HEK293T (cell line): ENCODE data around the gene LIME1.

Experiments
- CTCF ChIA-PET: fragments of 350-600 bp; formaldehyde crosslinking; extraction: SDS; loops from one replicate; lab custom pipeline; 2021; ENCODE audit warnings: antibody characterized with exemption, inconsistent platforms; lab: Yijun Ruan, JAX
- POLR2A ChIA-PET: fragments of 350-600 bp; formaldehyde crosslinking; extraction: SDS; loops from one replicate; lab custom pipeline; 2020; ENCODE audit warnings: antibody characterized with exemption, inconsistent platforms; lab: Yijun Ruan, JAX
- DNase-seq: peaks from one replicate; pipeline ENCODE4 v3.0.0; 2012; ENCODE audit warnings: mixed read lengths; ENCODE audit errors: extremely low spot score
- ARNT ChIP-seq: fragments of 450-650 bp; IDR thresholded peaks from 2 replicates; pipeline ENCODE4 v1.6.1; 2017; ENCODE audit warnings: mild to moderate bottlenecking
- BHLHE40 ChIP-seq: fragments of 450-650 bp; IDR thresholded peaks from 2 replicates; pipeline ENCODE4 v1.6.1; 2016; ENCODE audit warnings: mild to moderate bottlenecking, moderate library complexity, borderline replicate concordance
- CTBP1 ChIP-seq: fragments of 450-650 bp; IDR thresholded peaks from 2 replicates; pipeline ENCODE4 v1.6.1; 2016; ENCODE audit warnings: borderline replicate concordance
- ELF4 ChIP-seq: fragments of 450-650 bp; IDR thresholded peaks from 2 replicates; pipeline ENCODE4 v1.6.1; 2017; ENCODE audit warnings: antibody characterized with exemption
- FOXA1 ChIP-seq: fragments of 450-650 bp; IDR thresholded peaks from 2 replicates; pipeline ENCODE4 v1.6.1; 2016; ENCODE audit warnings: mild to moderate bottlenecking
- FOXK2 ChIP-seq: fragments of 450-650 bp; IDR thresholded peaks from 2 replicates; pipeline ENCODE4 v1.6.1; 2016; ENCODE audit warnings: mild to moderate bottlenecking
- FOXM1 ChIP-seq: fragments of 450-650 bp; IDR thresholded peaks from 2 replicates; pipeline ENCODE4 v1.6.1; 2017; ENCODE audit warnings: mild to moderate bottlenecking, borderline replicate concordance
- HDGF ChIP-seq: fragments of 450-650 bp; IDR thresholded peaks from 2 replicates; pipeline ENCODE4 v1.6.1; 2017; ENCODE audit warnings: antibody characterized with exemption, borderline replicate concordance
- L3MBTL2 ChIP-seq: fragments of 450-650 bp; conservative IDR thresholded peaks from 2 replicates; pipeline ENCODE4 v1.6.1; 2016; ENCODE audit warnings: mild to moderate bottlenecking
- LEF1 ChIP-seq: fragments of 450-650 bp; IDR thresholded peaks from 2 replicates; pipeline ENCODE4 v1.6.1; 2017; ENCODE audit warnings: mild to moderate bottlenecking, borderline replicate concordance
- NFRKB ChIP-seq: fragments of 450-650 bp; IDR thresholded peaks from 2 replicates; pipeline ENCODE4 v1.6.1; 2016; ENCODE audit warnings: mild to moderate bottlenecking, moderate library complexity
- PKNOX1 ChIP-seq: fragments of 450-650 bp; IDR thresholded peaks from 2 replicates; pipeline ENCODE4 v1.6.1; 2016
- SP1 ChIP-seq: fragments of 450-650 bp; IDR thresholded peaks from 2 replicates; pipeline ENCODE4 v1.6.1; 2017
- SUZ12 ChIP-seq: fragments of 450-650 bp; IDR thresholded peaks from 2 replicates; pipeline ENCODE4 v1.6.1; 2016; ENCODE audit warnings: mild to moderate bottlenecking
- TARDBP ChIP-seq: fragments of 450-650 bp; IDR thresholded peaks from 2 replicates; pipeline ENCODE4 v1.6.1; 2016
- ZNF384 ChIP-seq: fragments of 450-650 bp; IDR thresholded peaks from 2 replicates; pipeline ENCODE4 v1.6.1; 2016

LIME1 gene

GRCh38 chr20:63750807-63751470 is 14.5 kb downstream of the LIME1 start:
- TF ChIP-seq PKNOX1 = no peak
- no peak for DNase-seq
- ChIA-PET CTCF (no interaction called here), POLR2A (interaction anchor here (1.9 kb wide), 1 partner anchor 10 kb away, joined by 8 read pairs; no protein-coding TSS in a partner anchor)

GRCh38 chr20:63751471-63752271 is 15.2 kb downstream of the LIME1 start:
- POLR2A ChIA-PET = interaction anchor here (1.9 kb wide), 1 partner anchor 11 kb away, joined by 8 read pairs; no protein-coding TSS in a partner anchor
- CTCF ChIA-PET = no interaction called here
- no peak for TF ChIP-seq LEF1
- no peak for TF ChIP-seq ELF4
- TF ChIP-seq FOXA1 = no peak
- no peak for TF ChIP-seq NFRKB
- no peak for TF ChIP-seq TARDBP
- TF ChIP-seq FOXM1 = no peak
- TF ChIP-seq L3MBTL2 = no peak
- no peak for TF ChIP-seq SUZ12
- TF ChIP-seq BHLHE40 = no peak
- no peak for TF ChIP-seq ARNT
- TF ChIP-seq SP1 = no peak
- TF ChIP-seq FOXK2 = no peak
- no peak for TF ChIP-seq ZNF384
- DNase-seq = no peak

- ChIA-PET CTCF (no interaction called here), POLR2A (no interaction called here)
- DNase-seq = no peak
- TF ChIP-seq NFRKB = no peak
- no peak for TF ChIP-seq L3MBTL2
- no peak for TF ChIP-seq ELF4
- no peak for TF ChIP-seq ARNT
- no peak for TF ChIP-seq LEF1
- no peak for TF ChIP-seq FOXA1
These were observed 16.1 kb downstream of the LIME1 start for GRCh38 chr20:63752411-63753101.

- ChIA-PET CTCF (no interaction called here), POLR2A (no interaction called here)
These were observed 16.9 kb downstream of the LIME1 start for GRCh38 chr20:63753381-63753780.

GRCh38 chr20:63754008-63754407 is 17.5 kb downstream of the LIME1 start:
- POLR2A ChIA-PET = no interaction called here
- DNase-seq = no peak
- CTCF ChIA-PET = no interaction called here
- TF ChIP-seq BHLHE40 = no peak
- TF ChIP-seq SP1 = no peak
- TF ChIP-seq FOXK2 = no peak
- no peak for TF ChIP-seq ARNT
- no peak for TF ChIP-seq FOXA1
- TF ChIP-seq ZNF384 = no peak
- no peak for TF ChIP-seq FOXM1
- no peak for TF ChIP-seq L3MBTL2
- no peak for TF ChIP-seq NFRKB
- TF ChIP-seq HDGF = no peak
- no peak for TF ChIP-seq CTBP1
- no peak for TF ChIP-seq TARDBP
- no peak for TF ChIP-seq LEF1
- TF ChIP-seq ELF4 = no peak
- TF ChIP-seq PKNOX1 = no peak

More at GRCh38 chr20:63753381-63753780, 16.9 kb downstream of the LIME1 start:
- no peak for DNase-seq
- TF ChIP-seq CTBP1 (no peak), NFRKB (no peak)

- POLR2A ChIA-PET = no interaction called here
- no peak for DNase-seq
- no peak for TF ChIP-seq TARDBP
- TF ChIP-seq FOXA1 = no peak
- TF ChIP-seq PKNOX1 = no peak
- TF ChIP-seq SUZ12 = no peak
- no peak for TF ChIP-seq HDGF
- CTCF ChIA-PET = no interaction called here
These were observed 19.6 kb downstream of the LIME1 start for GRCh38 chr20:63755933-63756647.
